Astrocyte of the hippocampus (primary cell): Measurements from ENCODE around the gene GTF2IRD1.
A peak's percentile ranks its signal among the peaks of the same experiment; 100 is the strongest.
"Not testable (repeated sequence)": the region's sequence is repeated elsewhere in the genome, so short reads cannot be mapped to it uniquely, and the experiment has no call there.

Source experiments
- DNase-seq: peaks from one replicate; pipeline ENCODE4 v3.0.0; 2011; ENCODE audit warnings: low read depth, low spot score

GTF2IRD1 gene

GRCh38 chr7:74466196-74466813 is 12.6 kb downstream of the GTF2IRD1 start:
- no peak for DNase-seq

- no peak for DNase-seq
Observed at GRCh38 chr7:74467876-74468275, 14.2 kb downstream of the GTF2IRD1 start.

- no peak for DNase-seq
Observed at GRCh38 chr7:74470504-74470903, 16.8 kb downstream of the GTF2IRD1 start.

GRCh38 chr7:74473116-74473515 is 19.4 kb downstream of the GTF2IRD1 start:
- DNase-seq = no peak

- DNase-seq = peak; percentile 47
Observed at GRCh38 chr7:74474271-74474865, 20.7 kb downstream of the GTF2IRD1 start.

- no peak for DNase-seq
Observed at GRCh38 chr7:74475243-74475986, 21.7 kb downstream of the GTF2IRD1 start.

- DNase-seq = no peak
Observed at GRCh38 chr7:74475987-74476350, 22.3 kb downstream of the GTF2IRD1 start.

- no peak for DNase-seq
Observed at GRCh38 chr7:74476626-74477025, 22.9 kb downstream of the GTF2IRD1 start.

GRCh38 chr7:74478671-74479065 is 25.0 kb downstream of the GTF2IRD1 start:
- DNase-seq = no peak

GRCh38 chr7:74479066-74479781 is 25.5 kb downstream of the GTF2IRD1 start:
- peak; percentile 77 for DNase-seq

- peak; percentile 98 for DNase-seq
Observed at GRCh38 chr7:74479961-74480829, 26.5 kb downstream of the GTF2IRD1 start.

GRCh38 chr7:74480861-74481417 is 27.2 kb downstream of the GTF2IRD1 start:
- peak; percentile 64 for DNase-seq

- DNase-seq = peak; percentile 35
Observed at GRCh38 chr7:74481458-74482196, 27.9 kb downstream of the GTF2IRD1 start.

GRCh38 chr7:74482197-74482467 is 28.4 kb downstream of the GTF2IRD1 start:
- no peak for DNase-seq

GRCh38 chr7:74482629-74483401 is 29.1 kb downstream of the GTF2IRD1 start:
- DNase-seq = peak; percentile 97

- peak; percentile 93 for DNase-seq
Observed at GRCh38 chr7:74483402-74484336, 30.0 kb downstream of the GTF2IRD1 start.

GRCh38 chr7:74485611-74486010 is 31.9 kb downstream of the GTF2IRD1 start:
- no peak for DNase-seq

GRCh38 chr7:74488518-74489030 is 34.9 kb downstream of the GTF2IRD1 start:
- DNase-seq = not testable (repeated sequence)
